GM19239 (cell line): ENCODE measurements around the gene HOMER1.
"Not testable (repeated sequence)": the region's sequence is repeated elsewhere in the genome, so short reads cannot be mapped to it uniquely, and the experiment has no call there.

ENCODE experiments used
- DNase-seq: peaks from one replicate; pipeline ENCODE4 v3.0.0; 2011; ENCODE audit warnings: low spot score; ENCODE audit not compliant: insufficient read length
- FAIRE-seq: peaks from 2 replicates; lab custom pipeline; 2011; peaks lifted over from hg19 to GRCh38; lab: Jason Lieb, UNC

The HOMER1 gene

GRCh38 chr5:79518718-79519117 is 4.8 kb upstream of the HOMER1 start:
- FAIRE-seq: no peak
- no peak for DNase-seq

GRCh38 chr5:79517601-79518000 is 3.7 kb upstream of the HOMER1 start:
- DNase-seq (no peak), FAIRE-seq (no peak)

DNA sequence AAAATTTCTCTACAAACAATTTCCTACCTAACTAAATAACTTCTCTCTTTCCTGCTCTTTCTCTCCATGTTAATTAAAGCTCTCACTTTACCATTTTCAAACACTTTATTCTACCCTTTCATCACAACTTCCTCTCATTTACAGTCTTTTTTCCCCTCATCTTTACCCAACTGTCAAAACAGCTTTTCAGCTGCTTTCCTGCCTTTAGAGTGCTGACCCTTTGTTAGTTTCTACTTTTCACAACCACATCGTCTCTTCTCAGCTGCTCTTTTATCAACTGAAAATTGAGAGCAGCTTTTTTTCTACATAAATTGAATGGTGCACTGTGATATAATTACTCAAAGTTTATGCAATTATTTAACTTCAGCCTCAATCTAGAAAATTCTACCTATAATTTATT is 3.1 kb upstream of the HOMER1 start:
- DNase-seq (no peak), FAIRE-seq (no peak)

DNA sequence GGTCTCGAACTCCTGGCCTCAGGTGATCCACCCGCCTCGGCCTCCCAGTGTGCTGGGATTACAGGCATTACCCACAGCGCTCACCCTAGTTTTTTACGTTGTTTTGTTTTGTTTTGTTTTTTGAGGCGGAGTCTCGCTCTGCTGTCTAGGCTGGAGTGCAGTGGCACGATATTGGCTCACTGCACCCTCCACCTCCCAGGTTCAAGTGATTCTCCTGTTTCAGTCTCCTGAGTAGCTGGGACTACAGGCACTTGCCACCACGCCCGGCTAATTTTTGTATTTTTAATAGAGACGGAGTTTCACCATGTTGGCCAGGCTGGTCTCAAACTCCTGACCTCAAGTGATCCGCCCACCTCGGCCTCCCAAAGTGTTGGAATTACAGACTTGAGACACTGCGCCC is 2.4 kb upstream of the HOMER1 start:
- not testable (repeated sequence) for DNase-seq, FAIRE-seq

DNA sequence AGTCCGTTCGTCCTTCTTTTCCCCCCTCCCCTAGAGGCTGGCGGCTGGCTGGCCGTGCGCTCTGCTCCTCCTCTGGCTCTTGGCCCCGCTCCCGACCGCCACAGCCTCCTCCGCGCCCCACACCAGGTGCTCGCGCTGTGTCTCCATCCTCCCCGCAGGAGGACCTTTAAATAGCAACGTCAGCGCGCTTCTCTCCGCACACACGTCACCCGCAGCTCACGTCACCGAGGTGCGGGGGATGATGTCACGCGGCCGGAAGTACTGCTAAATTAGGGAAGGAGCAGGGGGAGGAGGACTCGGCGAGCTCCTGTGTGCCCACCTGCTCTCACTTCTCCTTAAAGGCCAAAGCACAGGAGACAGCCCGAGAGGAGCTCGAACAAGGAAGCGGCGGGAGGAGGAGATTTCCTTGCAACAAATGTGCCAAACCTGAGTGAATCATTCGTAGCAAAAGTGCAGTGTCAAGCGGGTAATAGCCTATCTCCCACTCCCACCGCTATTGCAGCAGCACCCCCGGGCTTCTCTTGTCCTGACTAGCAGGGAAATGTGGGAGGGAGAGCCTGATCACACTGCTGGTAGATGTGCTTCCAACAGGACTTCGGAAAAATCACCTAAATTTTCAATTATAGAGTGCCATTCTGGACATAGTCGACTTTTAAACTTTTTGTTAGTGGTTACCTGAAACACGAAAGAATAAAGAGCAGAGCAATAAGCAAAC is 614 bp upstream of the HOMER1 start:
- peak; percentile 96 for FAIRE-seq

GRCh38 chr5:79513308-79513703 is 628 bp downstream of the HOMER1 start:
- FAIRE-seq (peak; percentile 74), DNase-seq (peak; percentile 9)

More for the DNA sequence above, 614 bp upstream of the HOMER1 start:
- peak; percentile 68 for DNase-seq

GRCh38 chr5:79512471-79513307 is 1.2 kb downstream of the HOMER1 start:
- FAIRE-seq (peak; percentile 76), DNase-seq (no peak)

GRCh38 chr5:79512049-79512448 is 1.9 kb downstream of the HOMER1 start:
- FAIRE-seq (peak; percentile 23), DNase-seq (no peak)

GRCh38 chr5:79510638-79511037 is 3.3 kb downstream of the HOMER1 start:
- DNase-seq (no peak), FAIRE-seq (no peak)

GRCh38 chr5:79509244-79509885 is 4.6 kb downstream of the HOMER1 start:
- DNase-seq: no peak
- FAIRE-seq: no peak

GRCh38 chr5:79508794-79509193 is 5.1 kb downstream of the HOMER1 start:
- FAIRE-seq: no peak
- no peak for DNase-seq

GRCh38 chr5:79508354-79508753 is 5.6 kb downstream of the HOMER1 start:
- DNase-seq (no peak), FAIRE-seq (no peak)

GRCh38 chr5:79507251-79508205 is 6.4 kb downstream of the HOMER1 start:
- DNase-seq (no peak), FAIRE-seq (no peak)

- DNase-seq (no peak), FAIRE-seq (no peak)
These were observed 8.8 kb downstream of the HOMER1 start for GRCh38 chr5:79505138-79505537.

DNA sequence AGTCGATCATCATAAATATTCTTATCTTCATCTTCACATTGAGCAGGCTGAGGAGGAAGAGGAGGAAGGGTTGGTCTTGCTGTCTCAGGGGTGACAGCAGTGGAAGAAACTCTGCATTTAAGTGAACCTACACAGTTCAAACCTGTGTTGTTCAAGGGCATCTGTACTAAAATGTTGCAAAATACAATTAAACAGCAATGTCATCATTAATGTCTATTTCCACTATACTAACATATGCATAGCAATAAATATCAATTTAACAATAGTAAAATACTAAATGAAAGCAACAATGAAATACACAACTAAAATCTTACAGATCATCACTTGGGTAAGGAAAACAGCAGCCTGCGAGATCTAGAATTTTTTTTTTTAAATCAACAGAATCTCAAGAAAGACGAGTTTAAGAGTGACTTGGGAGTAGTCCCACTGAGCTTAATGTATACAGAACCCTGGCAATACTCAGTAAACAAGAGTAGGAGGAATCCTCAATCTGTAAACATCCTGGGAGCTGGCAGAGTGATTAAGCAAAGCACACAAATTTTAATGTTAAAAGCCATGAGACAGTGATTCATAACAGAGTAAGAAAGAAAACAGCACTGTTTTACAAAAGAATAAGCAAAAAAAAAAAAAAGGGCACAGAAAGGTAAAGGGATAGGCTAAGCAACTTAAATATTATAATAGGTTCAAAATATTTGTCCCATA is 10.0 kb downstream of the HOMER1 start:
- no peak for FAIRE-seq
- no peak for DNase-seq

DNA sequence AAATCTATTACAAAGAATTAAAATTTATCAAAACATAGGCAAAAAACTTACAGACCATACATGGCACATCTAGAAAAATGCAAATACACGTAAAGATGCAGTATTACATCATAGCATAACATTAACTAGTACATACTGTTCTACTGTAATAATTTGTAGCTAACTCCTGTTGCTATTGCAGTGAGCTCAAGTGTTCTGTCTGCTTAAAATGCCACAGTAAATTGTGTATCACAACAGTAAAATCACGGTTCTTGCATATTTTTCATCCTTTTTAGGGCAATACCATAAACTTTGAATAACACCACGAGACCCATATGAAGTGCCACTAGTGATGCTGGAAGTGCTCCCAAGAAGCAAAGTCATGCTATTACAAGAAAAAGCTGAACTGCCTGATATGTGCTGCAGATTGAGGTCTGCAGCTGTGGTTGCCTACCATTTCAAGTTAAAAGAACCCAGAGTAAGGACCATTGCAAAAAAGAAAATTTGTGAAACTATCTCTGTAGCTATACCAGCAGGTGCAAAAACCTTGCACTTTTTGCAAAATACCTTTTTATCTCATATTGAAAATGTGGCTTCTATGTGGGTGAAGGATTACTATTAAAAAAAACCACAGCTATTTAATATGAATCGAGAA is 14.2 kb downstream of the HOMER1 start:
- FAIRE-seq (no peak), DNase-seq (no peak)

- FAIRE-seq: no peak
- DNase-seq: no peak
These were observed 18.6 kb downstream of the HOMER1 start for GRCh38 chr5:79495311-79495710.

DNA sequence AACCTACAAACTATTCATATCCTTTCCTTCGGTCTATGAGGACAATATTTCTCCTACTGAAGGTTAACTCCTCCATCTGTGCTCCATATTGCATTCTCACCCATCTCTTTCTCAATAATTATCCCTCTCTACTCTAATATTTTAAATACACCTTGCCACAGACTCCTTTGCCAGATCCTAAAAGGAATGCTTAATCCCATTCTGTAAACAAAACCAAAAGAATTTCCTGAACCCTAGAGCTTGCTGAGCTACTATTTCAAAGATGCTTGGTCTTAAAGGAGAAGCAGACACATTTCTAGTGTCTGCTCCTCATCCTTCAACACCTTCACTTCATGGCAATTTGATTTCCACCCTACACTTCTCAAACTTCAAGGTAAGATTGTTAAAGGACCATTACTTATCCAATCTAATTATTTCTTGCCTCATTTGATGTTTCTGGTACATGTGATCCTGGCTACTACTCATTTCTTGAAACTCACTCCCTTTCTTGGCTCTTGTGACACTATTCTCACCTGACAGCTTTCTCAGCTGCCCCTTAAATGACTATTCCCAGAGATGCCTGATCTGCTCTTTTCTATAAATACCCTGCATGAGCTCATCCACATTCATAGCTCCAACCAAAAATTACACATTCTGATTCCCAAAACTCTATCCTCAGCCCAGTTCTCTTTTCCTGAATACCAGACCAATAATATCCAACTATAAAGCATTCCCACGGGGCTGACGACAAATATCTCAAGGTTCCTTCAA is 20.2 kb downstream of the HOMER1 start:
- DNase-seq (no peak), FAIRE-seq (no peak)
